HG03469 (cell line): ENCODE results near the gene MBNL1.
"Not testable (repeated sequence)": the region's sequence is repeated elsewhere in the genome, so short reads cannot be mapped to it uniquely, and the experiment has no call there.

ENCODE experiments used
- ATAC-seq: cut with Tn5 transposase; IDR thresholded peaks from one replicate; pipeline ENCODE4 v1.9.1; 2021; ENCODE audit warnings: mild to moderate bottlenecking, moderate library complexity, moderate number of reproducible peaks; ENCODE audit not compliant: unreplicated experiment

MBNL1 gene

DNA sequence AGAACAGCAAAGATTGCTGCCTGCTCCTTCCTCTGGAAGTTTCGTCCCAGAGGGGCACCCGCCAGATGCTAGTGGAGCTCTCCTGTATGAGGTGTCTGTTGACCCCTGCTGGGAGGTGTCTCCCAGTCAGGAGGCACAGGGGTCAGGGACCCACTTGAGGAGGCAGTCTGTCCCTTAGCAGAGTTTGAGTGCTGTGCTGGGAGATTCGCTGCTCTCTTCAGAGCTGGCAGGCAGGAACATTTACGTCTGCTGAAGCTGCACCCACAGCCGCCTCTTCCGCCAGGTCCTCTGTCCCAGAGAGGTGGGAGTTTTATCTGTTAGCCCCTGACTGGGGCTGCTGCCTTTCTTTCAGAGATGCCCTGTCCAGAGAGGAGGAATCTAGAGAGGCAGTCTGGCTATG is 103.9 kb downstream of the MBNL1 start:
- not testable (repeated sequence) for ATAC-seq

DNA sequence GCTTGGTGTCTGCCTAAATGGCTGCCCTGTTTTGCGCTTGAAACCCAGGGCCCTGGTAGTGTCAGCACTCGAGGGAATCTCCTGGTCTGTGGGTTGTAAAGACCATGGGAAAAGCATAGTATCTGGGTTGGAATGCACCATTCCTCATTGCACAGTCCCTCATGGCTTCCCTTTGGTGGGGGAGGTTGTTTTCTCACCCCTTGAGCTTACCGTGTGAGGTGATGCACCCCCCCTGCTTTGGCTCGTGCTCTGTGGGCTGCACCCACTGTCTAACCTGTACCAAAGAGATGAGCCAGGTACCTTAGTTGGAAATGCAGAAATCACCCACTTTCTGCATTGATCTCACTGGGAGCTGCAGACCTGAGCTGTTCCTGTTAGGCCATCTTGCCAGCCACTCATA is 104.7 kb downstream of the MBNL1 start:
- no peak for ATAC-seq

DNA sequence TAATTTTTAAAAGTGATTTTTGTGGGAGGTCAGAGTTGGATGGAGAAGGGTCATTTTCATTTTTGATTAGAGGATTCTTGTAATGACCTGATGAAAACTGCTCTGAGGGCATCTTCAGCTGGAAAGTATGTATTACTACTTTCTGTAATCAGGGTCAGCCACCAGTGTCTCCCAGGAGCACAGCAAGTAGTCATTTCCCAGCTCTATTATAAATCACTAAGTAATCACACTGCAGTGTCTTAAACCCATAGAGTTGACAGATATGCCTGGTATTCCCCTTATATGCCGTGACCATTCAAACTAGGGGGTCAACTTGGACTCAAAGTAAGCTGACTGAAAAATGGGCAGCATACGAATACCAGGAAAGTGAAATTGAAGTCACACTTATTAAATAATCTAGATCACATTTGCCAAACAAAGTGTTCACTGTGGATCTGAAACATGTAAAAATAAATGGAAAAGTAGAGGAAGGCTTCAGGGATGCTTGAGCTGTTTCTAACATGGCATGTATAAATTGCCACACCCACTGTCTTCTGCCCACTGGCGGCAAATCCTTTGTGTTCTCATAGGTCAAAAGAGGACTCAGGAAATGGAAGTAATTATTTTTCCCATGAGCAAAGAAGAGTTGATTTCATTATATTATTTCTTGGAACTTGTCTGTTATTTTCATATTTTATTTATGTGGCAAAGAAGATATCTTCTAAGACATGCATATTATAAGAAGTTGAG is 105.7 kb downstream of the MBNL1 start:
- no peak for ATAC-seq

DNA sequence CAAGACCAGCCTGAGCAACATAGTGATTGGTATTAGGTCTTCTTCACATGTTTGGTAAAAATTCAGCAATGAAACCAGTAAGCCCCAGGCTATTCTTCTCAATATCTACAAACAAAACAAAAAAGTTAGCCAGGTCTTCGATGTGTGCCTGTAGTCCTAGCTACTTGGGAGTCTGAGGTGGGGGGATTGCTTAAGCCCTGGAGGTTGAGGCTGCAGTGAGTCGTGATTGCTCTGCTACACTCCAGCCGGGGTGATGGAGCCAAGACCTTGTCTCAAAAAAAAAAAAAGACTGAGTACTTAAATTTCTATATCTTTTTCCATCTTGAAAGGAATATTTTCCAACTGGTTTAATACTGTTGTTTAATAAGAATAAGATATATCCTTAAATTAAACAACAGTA is 106.8 kb downstream of the MBNL1 start:
- no peak for ATAC-seq

DNA sequence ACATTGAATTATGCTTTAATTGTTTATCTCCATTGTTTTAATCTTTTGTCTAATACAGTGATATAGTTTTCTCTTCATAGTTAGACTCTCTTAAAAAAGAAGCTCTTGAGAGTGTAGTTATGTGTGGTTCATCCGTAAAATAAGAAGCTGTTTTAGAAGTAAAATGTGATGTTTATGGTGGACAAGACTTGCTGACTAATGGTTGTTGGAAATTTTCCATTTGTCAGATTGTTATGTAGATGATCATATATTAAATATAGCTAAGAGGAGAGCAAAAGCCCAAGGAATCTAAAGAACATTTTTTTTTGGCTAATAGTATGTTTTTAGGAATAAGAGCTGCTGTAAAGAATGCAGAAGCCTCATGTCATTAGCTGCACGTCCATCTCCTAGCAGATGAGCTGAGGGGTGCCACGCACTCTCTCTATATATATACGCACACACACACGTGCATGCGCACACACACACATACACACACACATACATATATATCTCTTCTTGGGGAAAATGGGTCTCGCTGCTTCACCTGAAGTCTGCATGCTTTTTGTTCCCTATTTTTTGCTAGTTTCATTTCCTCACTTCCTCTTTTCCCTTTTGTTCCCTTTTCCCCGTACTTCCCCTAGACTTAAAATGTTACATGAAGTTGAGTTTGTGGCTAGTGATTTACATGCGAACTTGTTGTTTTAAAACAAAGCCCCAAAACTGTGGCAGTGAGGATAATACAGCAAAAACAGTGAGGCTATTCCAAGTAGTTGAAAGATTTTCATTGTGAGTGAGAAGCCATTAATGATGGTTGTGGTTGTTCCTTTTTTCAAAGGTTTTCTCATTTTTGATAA is 107.8 kb downstream of the MBNL1 start:
- peak; percentile 72 for ATAC-seq

DNA sequence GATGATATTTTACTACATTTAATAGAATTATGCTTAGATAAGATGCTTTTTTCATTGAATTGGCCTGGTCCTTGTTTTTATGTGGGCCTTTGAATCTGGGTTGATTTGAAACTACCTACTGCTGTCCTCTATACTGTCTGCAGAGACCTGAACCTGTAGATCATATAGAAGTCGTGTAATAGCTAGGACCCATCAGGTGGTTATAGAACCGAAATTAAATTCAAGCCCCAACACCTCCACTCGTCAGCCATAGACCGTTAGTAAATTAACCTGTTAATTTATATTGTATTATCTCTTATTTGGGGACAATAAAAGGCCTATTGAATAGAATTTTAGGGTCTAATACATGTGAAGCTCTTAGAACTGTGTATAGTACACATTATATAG is 108.4 kb downstream of the MBNL1 start:
- no peak for ATAC-seq

DNA sequence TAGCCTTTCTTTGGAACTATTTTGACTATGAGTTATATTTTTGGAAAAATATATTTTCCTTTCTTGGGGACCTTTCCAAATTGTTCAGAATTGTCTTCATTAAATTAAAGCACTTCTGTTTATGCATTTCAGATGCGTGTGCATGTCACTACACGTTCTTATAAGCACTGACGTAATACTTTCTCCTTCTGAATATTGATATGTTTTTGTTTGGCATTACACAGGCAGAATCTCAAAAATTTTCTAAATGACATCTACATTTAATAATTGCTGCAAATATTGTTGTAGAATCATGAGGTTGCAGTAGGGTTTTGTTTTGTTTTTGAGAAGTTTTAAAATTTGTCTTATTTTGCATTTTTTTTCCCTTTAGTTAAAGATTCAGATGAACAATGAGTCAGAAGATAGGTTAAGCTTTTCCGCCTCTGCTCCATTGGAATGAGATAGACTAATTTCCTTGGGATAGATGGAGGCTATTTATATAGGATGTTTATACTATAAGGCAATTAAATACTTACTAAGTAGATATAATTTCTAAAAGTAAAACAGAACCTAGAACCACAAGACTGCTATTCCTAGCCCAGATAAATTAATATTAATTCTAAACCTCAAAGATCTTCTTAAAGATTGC is 110.8 kb downstream of the MBNL1 start:
- ATAC-seq, result no peak

DNA sequence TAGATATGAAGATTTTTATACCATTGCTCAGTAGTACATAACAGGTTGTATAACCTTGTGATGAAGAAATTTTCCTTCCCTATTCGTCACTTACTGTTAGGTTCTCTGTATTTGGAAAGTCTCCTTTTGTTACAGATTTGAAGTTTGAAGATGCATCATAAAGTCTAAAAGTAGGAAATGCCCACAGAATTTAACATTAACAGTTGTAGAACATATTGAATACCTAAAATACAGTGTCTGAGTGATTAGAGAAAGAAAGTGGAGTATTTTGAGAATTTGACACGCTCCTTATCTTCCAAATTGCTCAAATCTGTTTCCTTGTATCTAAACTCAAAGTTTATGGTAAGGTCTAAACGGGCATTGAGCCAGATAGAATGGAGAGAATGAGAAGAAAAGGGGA is 111.3 kb downstream of the MBNL1 start:
- ATAC-seq, result no peak

DNA sequence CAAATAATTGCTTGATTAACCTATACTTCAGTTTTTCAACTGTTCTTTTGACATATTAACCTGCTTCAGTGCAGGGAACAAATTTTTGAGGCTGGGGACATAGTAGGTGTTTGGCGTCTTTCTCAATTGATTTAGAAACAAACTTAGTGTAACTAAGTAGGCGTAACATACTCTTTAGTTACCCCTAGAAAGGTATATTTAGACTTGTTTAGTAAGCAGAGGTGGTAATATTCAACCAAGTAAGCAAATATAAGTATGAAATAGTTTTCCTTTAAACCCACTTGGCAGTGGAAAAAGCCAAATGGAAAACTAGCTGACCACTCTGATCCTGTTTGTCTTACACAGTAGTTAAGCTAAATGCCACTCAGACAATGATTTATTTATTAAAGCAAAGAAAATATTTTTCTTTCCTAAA is 113.2 kb downstream of the MBNL1 start:
- no peak for ATAC-seq

DNA sequence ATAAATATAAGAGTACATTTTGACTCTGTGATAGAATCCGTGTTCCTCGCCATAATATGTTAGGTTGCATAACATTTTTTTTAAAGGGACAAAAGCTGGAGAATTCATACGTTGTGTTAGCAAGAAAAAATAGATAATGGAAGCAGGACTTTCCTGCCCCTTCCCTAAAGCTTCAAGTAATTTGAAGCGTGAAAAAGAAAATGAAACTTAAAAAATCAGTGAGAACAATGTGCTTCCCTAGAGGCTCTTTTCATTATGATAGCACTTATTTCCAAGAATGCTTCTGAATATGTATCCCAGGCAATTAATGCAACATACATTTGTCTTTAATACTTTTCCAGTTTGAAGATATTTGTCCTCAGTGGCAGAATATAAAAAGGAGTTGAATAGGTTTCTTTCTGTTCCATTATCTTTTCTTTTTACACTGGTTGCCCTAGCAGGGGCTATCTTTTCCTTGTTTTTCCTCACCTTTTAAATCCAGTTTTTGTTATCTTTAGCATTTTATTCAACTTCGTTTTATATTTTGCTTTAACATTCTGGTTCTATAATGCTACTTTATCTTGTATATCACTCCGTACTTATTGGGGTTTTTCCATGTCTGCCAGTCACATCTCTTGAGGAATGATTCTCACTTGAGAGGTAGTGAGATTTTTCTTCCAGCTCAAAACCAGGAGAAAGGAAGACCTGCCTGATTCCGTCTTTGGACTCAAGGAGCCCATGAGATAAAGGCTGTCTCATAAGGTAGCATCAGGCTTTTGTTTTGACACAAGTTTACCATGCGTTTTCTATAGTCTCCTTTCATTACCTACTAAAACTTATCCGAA is 113.8 kb downstream of the MBNL1 start:
- no peak for ATAC-seq

DNA sequence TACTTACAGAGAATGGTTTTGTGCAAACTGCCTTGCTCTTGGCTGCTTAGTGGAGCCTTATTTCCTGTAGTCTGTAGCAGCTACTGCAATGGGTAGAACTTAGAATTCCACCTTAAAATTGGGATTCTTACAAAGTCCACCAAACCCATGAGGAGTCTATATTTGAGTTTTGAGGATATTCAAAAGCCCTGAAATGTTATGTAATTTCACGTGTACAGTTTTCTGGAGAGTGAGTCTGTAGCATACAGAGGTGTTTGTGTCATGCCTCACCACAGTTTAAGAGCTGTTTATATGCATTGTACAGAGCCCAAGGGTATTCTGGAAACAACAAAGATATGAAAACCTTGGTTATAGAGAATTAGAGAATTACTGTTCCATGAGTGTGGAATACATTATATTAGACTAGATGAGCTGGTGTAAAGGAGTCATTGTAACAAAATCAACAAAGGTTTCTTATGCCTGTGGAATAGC is 114.4 kb downstream of the MBNL1 start:
- no peak for ATAC-seq

DNA sequence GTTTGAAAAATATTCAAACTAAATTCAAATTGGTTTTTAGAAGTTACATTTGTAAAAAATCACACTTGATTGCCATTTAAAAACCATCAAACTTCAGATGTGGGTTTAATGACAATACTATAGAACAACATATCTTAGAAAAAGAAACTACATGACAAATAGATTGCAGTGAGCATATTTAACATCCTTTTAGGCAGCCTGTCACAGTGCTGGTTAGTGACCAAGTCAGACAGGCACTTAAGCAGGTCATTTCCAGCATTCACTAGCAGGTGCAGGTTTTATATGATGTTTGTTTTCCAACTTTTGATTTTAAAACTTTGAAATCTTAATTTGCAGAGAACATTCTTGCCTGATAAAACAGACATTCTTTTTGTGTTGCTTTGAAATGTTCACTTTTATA is 115.7 kb downstream of the MBNL1 start:
- ATAC-seq, result no peak

DNA sequence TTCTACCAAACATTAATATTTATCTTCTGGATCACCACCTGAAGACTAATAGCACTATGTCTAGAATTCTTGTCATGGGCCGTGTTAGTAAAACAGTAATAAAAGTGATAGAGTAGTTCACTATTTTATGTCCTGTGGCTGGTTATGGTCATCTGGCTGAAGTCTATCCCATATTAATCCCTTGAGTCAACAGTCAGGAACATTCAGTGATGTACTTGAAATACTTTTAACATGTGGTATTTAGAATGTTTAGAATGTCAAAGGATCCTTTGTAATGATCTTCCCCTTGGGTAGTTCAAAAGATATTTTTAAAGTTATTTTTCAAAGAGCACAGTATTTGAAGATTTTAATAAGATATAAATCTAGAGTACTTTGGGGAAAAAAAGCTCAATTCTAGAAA is 117.0 kb downstream of the MBNL1 start:
- ATAC-seq, result no peak

DNA sequence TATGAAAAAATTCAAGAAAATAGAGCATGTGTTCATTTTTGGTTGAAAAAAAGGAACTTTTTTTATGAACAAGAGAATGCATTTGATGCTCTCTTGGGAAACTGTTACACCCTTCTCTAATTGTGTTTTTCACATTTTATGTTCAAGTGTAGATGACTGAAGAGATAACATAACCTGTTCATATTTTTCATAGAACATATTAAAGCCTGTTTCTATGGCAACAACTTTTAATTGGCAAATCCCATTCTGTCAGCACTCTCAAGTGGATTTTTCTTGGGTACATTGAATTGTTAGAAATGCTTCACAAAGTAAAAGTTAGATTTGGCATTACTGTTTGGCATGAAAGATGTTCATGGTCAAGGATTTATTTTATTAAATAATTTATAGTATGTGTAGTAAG is 117.5 kb downstream of the MBNL1 start:
- ATAC-seq, result no peak

DNA sequence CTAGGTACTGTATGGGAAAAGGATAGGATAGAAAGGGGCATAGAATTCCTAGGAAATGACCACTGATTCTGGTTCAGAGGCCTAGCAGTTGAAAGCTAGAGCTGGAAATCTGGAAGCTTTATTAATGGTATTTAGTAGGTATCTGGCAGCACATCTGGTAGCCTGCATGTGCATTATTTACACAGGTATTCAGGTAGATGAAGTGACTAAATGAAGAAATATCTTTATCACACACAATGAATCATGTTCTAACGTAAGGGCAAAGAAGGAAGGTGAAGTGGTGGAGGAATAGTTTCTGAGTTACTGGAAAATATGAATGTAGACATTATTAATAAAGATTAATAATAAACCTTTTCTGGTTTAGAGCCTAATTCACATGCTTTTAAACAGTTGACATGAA is 119.9 kb downstream of the MBNL1 start:
- no peak for ATAC-seq

DNA sequence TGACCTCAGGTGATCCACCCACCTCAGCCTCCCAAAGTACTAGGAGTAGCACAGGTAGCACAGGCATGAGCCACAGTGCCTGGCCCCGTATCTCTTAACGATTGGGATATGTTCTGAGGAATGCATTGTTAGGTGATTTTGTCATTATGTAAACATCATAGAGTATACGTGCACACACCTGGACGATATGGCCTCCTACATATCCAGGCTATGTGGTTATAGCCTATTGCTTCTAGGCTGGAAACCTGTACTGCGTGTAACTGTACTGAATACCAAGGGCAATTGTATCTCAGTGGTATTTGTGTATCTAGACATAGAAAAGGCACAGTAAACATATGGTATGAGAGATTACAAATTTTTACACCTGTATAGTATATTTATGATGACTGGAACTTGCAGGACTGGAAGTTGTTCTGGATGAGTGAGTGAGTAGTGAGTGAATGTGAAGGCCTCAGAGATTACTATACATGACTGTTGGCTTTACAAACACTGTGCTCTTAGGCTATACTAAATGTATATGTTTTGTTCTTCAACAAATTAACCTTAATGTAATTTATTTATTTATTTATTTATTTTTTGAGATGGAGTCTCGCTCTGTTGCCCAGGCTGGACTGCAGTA is 120.7 kb downstream of the MBNL1 start:
- ATAC-seq, result no peak

DNA sequence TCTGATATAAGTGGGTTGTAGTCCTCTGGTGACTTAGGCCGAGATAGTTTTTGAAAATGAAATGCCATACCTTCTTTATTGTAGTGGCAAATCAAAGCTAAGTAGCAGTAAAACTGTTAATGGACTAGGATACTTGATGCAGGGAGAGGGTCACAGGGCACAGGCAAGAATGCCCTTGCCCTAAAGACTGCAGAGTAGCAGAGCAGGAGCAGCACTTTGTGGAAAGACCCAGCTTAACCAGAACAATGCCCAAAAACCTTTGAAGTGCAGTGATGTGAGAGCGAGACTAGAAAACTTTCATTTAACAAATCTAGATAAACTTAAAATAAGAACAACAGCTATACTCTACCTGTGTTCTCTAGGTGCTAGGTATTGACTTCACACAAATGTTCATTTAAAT is 121.9 kb downstream of the MBNL1 start:
- ATAC-seq, result no peak

DNA sequence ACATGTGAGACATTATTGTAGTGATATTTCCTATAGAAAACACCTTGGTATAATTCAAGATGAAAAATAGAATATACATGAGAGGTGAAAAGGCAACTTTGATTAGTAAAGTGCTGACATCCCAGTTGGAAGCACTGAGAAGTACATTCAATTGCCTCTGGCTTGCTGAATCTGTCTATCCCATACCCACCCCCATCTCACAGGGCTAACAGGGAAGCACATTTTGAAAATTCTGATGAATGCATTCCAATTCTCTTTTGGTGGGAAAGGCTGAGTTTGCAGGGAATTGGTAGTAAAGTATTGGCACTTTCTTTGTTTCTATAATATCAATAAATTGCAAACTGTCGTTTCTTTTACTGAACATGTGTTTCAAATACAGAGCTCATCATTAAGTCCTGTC is 122.9 kb downstream of the MBNL1 start:
- ATAC-seq, result no peak

DNA sequence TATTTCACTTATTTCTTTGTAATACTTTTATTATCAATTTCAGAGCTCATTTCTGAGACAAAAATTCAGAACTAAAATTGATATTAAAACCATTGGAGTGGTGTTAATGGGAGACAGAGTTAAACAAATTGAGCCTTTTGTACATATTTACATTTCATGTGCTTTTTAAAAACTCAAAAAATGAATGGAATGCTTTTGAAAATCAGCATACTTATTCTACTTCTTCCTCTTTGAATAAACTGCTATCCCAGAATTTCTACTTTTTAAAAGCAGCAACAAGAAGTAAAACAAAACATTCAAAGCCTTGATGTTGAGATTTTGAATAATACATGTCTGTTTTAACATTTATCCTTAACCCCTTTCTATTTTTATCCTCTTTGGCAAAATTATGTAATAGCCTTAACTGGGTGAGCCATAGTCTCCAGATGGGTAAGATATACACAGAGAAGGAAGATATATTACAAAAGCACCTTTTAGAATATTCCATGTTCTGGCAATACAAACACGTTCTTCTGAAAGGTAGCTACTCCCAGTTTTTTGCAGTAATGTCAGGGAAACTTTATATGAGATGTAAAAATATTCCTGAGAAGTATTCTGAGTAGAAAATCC is 123.6 kb downstream of the MBNL1 start:
- ATAC-seq, result no peak

DNA sequence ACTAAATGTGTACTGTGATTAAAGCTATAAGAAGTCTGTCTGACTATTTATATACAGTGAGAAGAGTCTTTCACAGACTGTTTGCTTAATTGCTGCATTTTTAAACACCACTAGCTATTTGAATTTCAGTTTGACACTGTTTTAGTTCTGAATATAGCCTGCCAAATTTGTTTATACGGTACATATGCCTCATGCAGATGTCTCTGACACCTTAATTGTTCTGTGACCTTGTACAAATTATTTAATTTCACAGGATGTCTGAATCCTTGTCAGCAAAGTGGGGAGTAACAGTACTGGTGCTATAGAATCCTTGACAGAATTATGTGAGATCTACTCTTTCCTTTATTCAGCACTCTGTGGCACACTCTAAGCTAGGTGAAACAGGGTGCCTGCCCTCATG is 125.5 kb downstream of the MBNL1 start:
- no peak for ATAC-seq
